ENCODE data around the gene DAAM2.

The DAAM2 gene

GRCh38 chr6:39791850-39792539 lies at the start of gene DAAM2:
DAAM2 (plus strand) TSS chr6:39792376; CDS start chr6:39856303, 63,927 bp downstream.
- no peak within 1 kb of the TSS for H3K27ac ChIP-seq (ENCODE audit: low read depth, low read length)
- peak within 1 kb of the TSS; percentile 60 for H3K4me3 ChIP-seq (ENCODE audit: low read depth, low read length)

GRCh38 chr6:39746795-39747194 lies 45.4 kb upstream of the DAAM2 start:
- Histone ChIP-seq H3K4me3 (ENCODE audit: low read depth, low read length) (no peak overlapping the region), H3K27ac (ENCODE audit: low read depth, low read length) (no peak overlapping the region), H3K9ac (ENCODE audit: low read length) (no peak overlapping the region), H3K36me3 (ENCODE audit: control insufficient read depth, insufficient read depth, low read length) (no peaks in the 10 kb centered on the region), H3K4me1 (ENCODE audit: control insufficient read depth, insufficient read depth, low read length) (no peaks in the 10 kb centered on the region), H3K9me3 (ENCODE audit: control insufficient read depth, insufficient read depth, low read depth, low read length) (0 out of 2 replicates have a peak, but pooled peaks cover 2% of the 10 kb centered on the region), H3K27me3 (ENCODE audit: control insufficient read depth, insufficient read depth, low read length) (no peaks in the 10 kb centered on the region)

More at GRCh38 chr6:39791850-39792539, at the start of gene DAAM2:
- peak within 1 kb of the TSS; percentile 42 for H3K9ac ChIP-seq (ENCODE audit: low read length)
- no peaks in the 10 kb centered on the region for H3K36me3 ChIP-seq (ENCODE audit: control insufficient read depth, insufficient read depth, low read length)
- no peaks in the 10 kb centered on the region for H3K9me3 ChIP-seq (ENCODE audit: control insufficient read depth, insufficient read depth, low read depth, low read length)
- peaks cover 12% of the 10 kb centered on the region for H3K4me1 ChIP-seq (ENCODE audit: control insufficient read depth, insufficient read depth, low read length)
- H3K27me3 ChIP-seq (ENCODE audit: control insufficient read depth, insufficient read depth, low read length): peaks cover 25% of the 10 kb centered on the region

GRCh38 chr6:39752835-39753724 lies 39.1 kb upstream of the DAAM2 start:
- no peaks in the 10 kb centered on the region for H3K36me3 ChIP-seq (ENCODE audit: control insufficient read depth, insufficient read depth, low read length)
- no peak overlapping the region for H3K9ac ChIP-seq (ENCODE audit: low read length)
- no peaks in the 10 kb centered on the region for H3K4me1 ChIP-seq (ENCODE audit: control insufficient read depth, insufficient read depth, low read length)
- no peak overlapping the region for H3K4me3 ChIP-seq (ENCODE audit: low read depth, low read length)
- no peak overlapping the region for H3K27ac ChIP-seq (ENCODE audit: low read depth, low read length)
- H3K27me3 ChIP-seq (ENCODE audit: control insufficient read depth, insufficient read depth, low read length): no peaks in the 10 kb centered on the region
- no peaks in the 10 kb centered on the region for H3K9me3 ChIP-seq (ENCODE audit: control insufficient read depth, insufficient read depth, low read depth, low read length)

GRCh38 chr6:39753725-39754045 lies 38.5 kb upstream of the DAAM2 start:
- no peaks in the 10 kb centered on the region for H3K27me3 ChIP-seq (ENCODE audit: control insufficient read depth, insufficient read depth, low read length)
- no peak overlapping the region for H3K4me3 ChIP-seq (ENCODE audit: low read depth, low read length)
- no peak overlapping the region for H3K27ac ChIP-seq (ENCODE audit: low read depth, low read length)

GRCh38 chr6:39754514-39755115 lies 37.6 kb upstream of the DAAM2 start:
- no peak overlapping the region for H3K9ac ChIP-seq (ENCODE audit: low read length)

More at GRCh38 chr6:39753725-39754045, 38.5 kb upstream of the DAAM2 start:
- H3K36me3 ChIP-seq (ENCODE audit: control insufficient read depth, insufficient read depth, low read length): no peaks in the 10 kb centered on the region
- H3K9me3 ChIP-seq (ENCODE audit: control insufficient read depth, insufficient read depth, low read depth, low read length): no peaks in the 10 kb centered on the region
- no peaks in the 10 kb centered on the region for H3K4me1 ChIP-seq (ENCODE audit: control insufficient read depth, insufficient read depth, low read length)
- H3K9ac ChIP-seq (ENCODE audit: low read length): no peak overlapping the region

GRCh38 chr6:39755231-39755630 lies 36.9 kb upstream of the DAAM2 start:
- H3K27me3 ChIP-seq (ENCODE audit: control insufficient read depth, insufficient read depth, low read length): no peaks in the 10 kb centered on the region
- H3K27ac ChIP-seq (ENCODE audit: low read depth, low read length): no peak overlapping the region
- H3K4me1 ChIP-seq (ENCODE audit: control insufficient read depth, insufficient read depth, low read length): no peaks in the 10 kb centered on the region
- no peaks in the 10 kb centered on the region for H3K36me3 ChIP-seq (ENCODE audit: control insufficient read depth, insufficient read depth, low read length)
- H3K9ac ChIP-seq (ENCODE audit: low read length): no peak overlapping the region
- H3K4me3 ChIP-seq (ENCODE audit: low read depth, low read length): no peak overlapping the region
- no peaks in the 10 kb centered on the region for H3K9me3 ChIP-seq (ENCODE audit: control insufficient read depth, insufficient read depth, low read depth, low read length)

More at GRCh38 chr6:39754514-39755115, 37.6 kb upstream of the DAAM2 start:
- Histone ChIP-seq H3K27ac (ENCODE audit: low read depth, low read length) (no peak overlapping the region), H3K9me3 (ENCODE audit: control insufficient read depth, insufficient read depth, low read depth, low read length) (no peaks in the 10 kb centered on the region), H3K4me1 (ENCODE audit: control insufficient read depth, insufficient read depth, low read length) (no peaks in the 10 kb centered on the region), H3K27me3 (ENCODE audit: control insufficient read depth, insufficient read depth, low read length) (no peaks in the 10 kb centered on the region), H3K4me3 (ENCODE audit: low read depth, low read length) (no peak overlapping the region), H3K36me3 (ENCODE audit: control insufficient read depth, insufficient read depth, low read length) (no peaks in the 10 kb centered on the region)

- Histone ChIP-seq H3K36me3 (ENCODE audit: control insufficient read depth, insufficient read depth, low read length) (no peaks in the 10 kb centered on the region), H3K9me3 (ENCODE audit: control insufficient read depth, insufficient read depth, low read depth, low read length) (no peaks in the 10 kb centered on the region), H3K27me3 (ENCODE audit: control insufficient read depth, insufficient read depth, low read length) (no peaks in the 10 kb centered on the region), H3K27ac (ENCODE audit: low read depth, low read length) (no peak overlapping the region), H3K4me3 (ENCODE audit: low read depth, low read length) (no peak overlapping the region), H3K9ac (ENCODE audit: low read length) (no peak overlapping the region), H3K4me1 (ENCODE audit: control insufficient read depth, insufficient read depth, low read length) (no peaks in the 10 kb centered on the region)
Measured at GRCh38 chr6:39756582-39756981, 35.6 kb upstream of the DAAM2 start.

GRCh38 chr6:39758905-39759605 lies 33.1 kb upstream of the DAAM2 start:
- no peak overlapping the region for H3K4me3 ChIP-seq (ENCODE audit: low read depth, low read length)
- H3K9ac ChIP-seq (ENCODE audit: low read length): no peak overlapping the region
- no peaks in the 10 kb centered on the region for H3K4me1 ChIP-seq (ENCODE audit: control insufficient read depth, insufficient read depth, low read length)
- no peak overlapping the region for H3K27ac ChIP-seq (ENCODE audit: low read depth, low read length)
- H3K36me3 ChIP-seq (ENCODE audit: control insufficient read depth, insufficient read depth, low read length): no peaks in the 10 kb centered on the region
- H3K27me3 ChIP-seq (ENCODE audit: control insufficient read depth, insufficient read depth, low read length): no peaks in the 10 kb centered on the region
- H3K9me3 ChIP-seq (ENCODE audit: control insufficient read depth, insufficient read depth, low read depth, low read length): no peaks in the 10 kb centered on the region

- H3K4me3 ChIP-seq (ENCODE audit: low read depth, low read length): no peak overlapping the region
- no peaks in the 10 kb centered on the region for H3K4me1 ChIP-seq (ENCODE audit: control insufficient read depth, insufficient read depth, low read length)
- no peaks in the 10 kb centered on the region for H3K36me3 ChIP-seq (ENCODE audit: control insufficient read depth, insufficient read depth, low read length)
- H3K27me3 ChIP-seq (ENCODE audit: control insufficient read depth, insufficient read depth, low read length): no peaks in the 10 kb centered on the region
- H3K9me3 ChIP-seq (ENCODE audit: control insufficient read depth, insufficient read depth, low read depth, low read length): no peaks in the 10 kb centered on the region
- H3K9ac ChIP-seq (ENCODE audit: low read length): no peak overlapping the region
- H3K27ac ChIP-seq (ENCODE audit: low read depth, low read length): no peak overlapping the region
Measured at GRCh38 chr6:39760226-39760952, 31.8 kb upstream of the DAAM2 start.

GRCh38 chr6:39765508-39766065 lies 26.6 kb upstream of the DAAM2 start:
- no peak overlapping the region for H3K9ac ChIP-seq (ENCODE audit: low read length)
- no peaks in the 10 kb centered on the region for H3K9me3 ChIP-seq (ENCODE audit: control insufficient read depth, insufficient read depth, low read depth, low read length)
- no peaks in the 10 kb centered on the region for H3K4me1 ChIP-seq (ENCODE audit: control insufficient read depth, insufficient read depth, low read length)
- H3K27me3 ChIP-seq (ENCODE audit: control insufficient read depth, insufficient read depth, low read length): no peaks in the 10 kb centered on the region
- no peaks in the 10 kb centered on the region for H3K36me3 ChIP-seq (ENCODE audit: control insufficient read depth, insufficient read depth, low read length)
- no peak overlapping the region for H3K4me3 ChIP-seq (ENCODE audit: low read depth, low read length)
- H3K27ac ChIP-seq (ENCODE audit: low read depth, low read length): no peak overlapping the region
